NB4 (cell line): Measurements from ENCODE around the gene DNAJC12.

ENCODE experiments used
- DNase-seq: peaks from one replicate; pipeline ENCODE4 v3.0.0; 2010; ENCODE audit warnings: low read depth
- H3K4me3 ChIP-seq: one replicate; pipeline ENCODE4 v1.5.1; 2011; ENCODE audit warnings: mild to moderate bottlenecking, low read depth, low read length, moderate library complexity
- MAX ChIP-seq: IDR thresholded peaks from 2 replicates; pipeline ENCODE4 v1.6.1; 2011; ENCODE audit warnings: low read depth, low read length
- MYC ChIP-seq: IDR thresholded peaks from 2 replicates; pipeline ENCODE4 v1.6.1; 2011; ENCODE audit warnings: low read depth, low read length
- POLR2A ChIP-seq: IDR thresholded peaks from 2 replicates; pipeline ENCODE4 v1.6.1; 2011; ENCODE audit warnings: mild to moderate bottlenecking; ENCODE audit not compliant: insufficient read length; ENCODE audit errors: extremely low read depth
- TF ChIP-seq, protein P1 (sequence below): IDR thresholded peaks from one replicate; pipeline ENCODE4 v1.5.1; 2012; ENCODE audit warnings: low read depth, low read length

DNAJC12 gene

GRCh38 chr10:67802767-67803538, 35.0 kb downstream of the DNAJC12 start:
- H3K4me3 ChIP-seq, result no peak overlapping the region
- DNase-seq, result no peak
- TF ChIP-seq POLR2A (no peak), MYC (no peak), MAX (no peak)
- TF ChIP-seq, protein P1, sequence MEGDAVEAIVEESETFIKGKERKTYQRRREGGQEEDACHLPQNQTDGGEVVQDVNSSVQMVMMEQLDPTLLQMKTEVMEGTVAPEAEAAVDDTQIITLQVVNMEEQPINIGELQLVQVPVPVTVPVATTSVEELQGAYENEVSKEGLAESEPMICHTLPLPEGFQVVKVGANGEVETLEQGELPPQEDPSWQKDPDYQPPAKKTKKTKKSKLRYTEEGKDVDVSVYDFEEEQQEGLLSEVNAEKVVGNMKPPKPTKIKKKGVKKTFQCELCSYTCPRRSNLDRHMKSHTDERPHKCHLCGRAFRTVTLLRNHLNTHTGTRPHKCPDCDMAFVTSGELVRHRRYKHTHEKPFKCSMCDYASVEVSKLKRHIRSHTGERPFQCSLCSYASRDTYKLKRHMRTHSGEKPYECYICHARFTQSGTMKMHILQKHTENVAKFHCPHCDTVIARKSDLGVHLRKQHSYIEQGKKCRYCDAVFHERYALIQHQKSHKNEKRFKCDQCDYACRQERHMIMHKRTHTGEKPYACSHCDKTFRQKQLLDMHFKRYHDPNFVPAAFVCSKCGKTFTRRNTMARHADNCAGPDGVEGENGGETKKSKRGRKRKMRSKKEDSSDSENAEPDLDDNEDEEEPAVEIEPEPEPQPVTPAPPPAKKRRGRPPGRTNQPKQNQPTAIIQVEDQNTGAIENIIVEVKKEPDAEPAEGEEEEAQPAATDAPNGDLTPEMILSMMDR, result no peak

- TF ChIP-seq, protein P1, result no peak
- TF ChIP-seq POLR2A (no peak), MYC (no peak), MAX (no peak)
- no peak overlapping the region for H3K4me3 ChIP-seq
- DNase-seq, result no peak
Observed at GRCh38 chr10:67801118-67801517, 36.9 kb downstream of the DNAJC12 start.

DNA sequence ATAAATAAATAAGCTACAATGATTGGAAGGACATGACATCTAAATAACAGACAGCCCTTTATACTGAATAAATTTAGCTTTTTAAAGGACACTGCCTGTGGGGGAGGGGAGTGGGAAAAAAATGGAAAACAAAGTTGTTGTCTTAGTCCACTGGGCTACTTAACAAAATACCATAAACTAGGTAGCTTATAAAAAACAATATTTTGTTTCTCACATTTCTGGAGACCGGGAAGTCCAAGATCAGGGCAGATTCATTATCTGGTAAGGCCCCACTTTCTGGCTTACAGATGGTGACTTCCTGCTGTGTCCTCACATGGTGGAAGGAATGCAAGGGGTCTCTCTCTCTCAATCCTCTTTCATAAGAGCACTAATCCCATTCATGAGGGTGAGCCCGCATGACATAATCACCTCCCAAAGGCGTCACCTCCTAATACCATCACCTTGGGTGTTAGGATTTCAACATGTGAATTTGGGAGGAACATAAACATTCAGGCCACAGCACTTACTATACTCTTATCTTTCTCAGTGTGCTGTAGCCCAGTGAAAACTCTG, 43.0 kb downstream of the DNAJC12 start:
- H3K4me3 ChIP-seq, result no peak overlapping the region
- TF ChIP-seq MAX (no peak), POLR2A (no peak), MYC (no peak)
- TF ChIP-seq, protein P1, result no peak
- no peak for DNase-seq

DNA sequence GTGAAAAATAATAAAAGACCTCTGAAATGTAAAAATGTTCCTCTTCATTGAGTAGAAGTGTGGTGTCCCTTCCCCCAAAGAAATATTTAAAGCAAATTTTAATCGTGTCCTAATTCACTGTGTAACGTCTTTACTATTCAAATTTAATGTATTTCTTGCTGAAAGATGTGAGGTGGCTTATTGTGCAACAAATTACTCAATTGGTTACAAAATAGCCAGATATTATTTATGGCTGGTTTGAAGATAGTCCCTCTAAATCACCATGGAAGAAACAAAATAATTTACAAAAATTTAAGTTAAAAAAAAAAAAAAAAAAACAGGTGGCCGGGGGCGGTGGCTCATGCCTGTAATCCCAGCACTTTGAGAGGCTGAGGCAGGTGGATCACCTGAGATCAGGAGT, 43.7 kb downstream of the DNAJC12 start:
- no peak overlapping the region for H3K4me3 ChIP-seq
- no peak for DNase-seq
- TF ChIP-seq MYC (no peak), POLR2A (no peak), MAX (no peak)
- TF ChIP-seq, protein P1, result no peak

- no peak for DNase-seq
- no peak overlapping the region for H3K4me3 ChIP-seq
- TF ChIP-seq POLR2A (no peak), MAX (no peak), MYC (no peak)
- TF ChIP-seq, protein P1, result no peak
Observed at GRCh38 chr10:67793313-67793712, 44.7 kb downstream of the DNAJC12 start.

GRCh38 chr10:67792653-67793052, 45.3 kb downstream of the DNAJC12 start:
- TF ChIP-seq, protein P1, result no peak
- TF ChIP-seq POLR2A (no peak), MYC (no peak), MAX (no peak)
- H3K4me3 ChIP-seq, result no peak overlapping the region
- no peak for DNase-seq
